NCI-H2196 (cell line): ENCODE measurements around the gene RBFOX2.
A peak's percentile ranks its signal among the peaks of the same experiment; 100 is the strongest.
"Not testable (repeated sequence)": the region's sequence is repeated elsewhere in the genome, so short reads cannot be mapped to it uniquely, and the experiment has no call there.

Experiments used
- DNase-seq: peaks from one replicate; lab custom pipeline; 2025; ENCODE audit not compliant: unreplicated experiment; lab: John Stamatoyannopoulos, UW

Gene RBFOX2

GRCh38 chr22:35743326-35743860, 285.2 kb downstream of the RBFOX2 start:
- DNase-seq = no peak

- DNase-seq = no peak
These were observed 286.1 kb downstream of the RBFOX2 start for GRCh38 chr22:35742342-35743100.

- DNase-seq = no peak
These were observed 288.0 kb downstream of the RBFOX2 start for GRCh38 chr22:35740616-35741015.

GRCh38 chr22:35739931-35740380, 288.7 kb downstream of the RBFOX2 start:
- DNase-seq = no peak

GRCh38 chr22:35739076-35739930, 289.3 kb downstream of the RBFOX2 start:
- DNase-seq = no peak

GRCh38 chr22:35737886-35738285, 290.7 kb downstream of the RBFOX2 start:
- DNase-seq = not testable (repeated sequence)

GRCh38 chr22:35736701-35737100, 291.9 kb downstream of the RBFOX2 start:
- DNase-seq = no peak

- no peak for DNase-seq
These were observed 292.5 kb downstream of the RBFOX2 start for GRCh38 chr22:35736166-35736565.

GRCh38 chr22:35735542-35735941, 293.1 kb downstream of the RBFOX2 start:
- DNase-seq = no peak

- DNase-seq = no peak
These were observed 294.2 kb downstream of the RBFOX2 start for GRCh38 chr22:35734517-35734827.

GRCh38 chr22:35733791-35734516, 294.7 kb downstream of the RBFOX2 start:
- DNase-seq = no peak

GRCh38 chr22:35733036-35733435, 295.6 kb downstream of the RBFOX2 start:
- DNase-seq = no peak

GRCh38 chr22:35732116-35732515, 296.5 kb downstream of the RBFOX2 start:
- no peak for DNase-seq

- DNase-seq = no peak
These were observed 297.3 kb downstream of the RBFOX2 start for GRCh38 chr22:35731321-35731720.

- DNase-seq = no peak
These were observed 299.3 kb downstream of the RBFOX2 start for GRCh38 chr22:35729309-35729698.

GRCh38 chr22:35728639-35729308, 299.9 kb downstream of the RBFOX2 start:
- DNase-seq = peak; percentile 59

GRCh38 chr22:35727436-35727835, 301.2 kb downstream of the RBFOX2 start:
- DNase-seq = no peak

- no peak for DNase-seq
These were observed 301.7 kb downstream of the RBFOX2 start for GRCh38 chr22:35726933-35727332.

- DNase-seq = no peak
These were observed 302.2 kb downstream of the RBFOX2 start for GRCh38 chr22:35726398-35726797.

- no peak for DNase-seq
These were observed 303.1 kb downstream of the RBFOX2 start for GRCh38 chr22:35725521-35725920.

- no peak for DNase-seq
These were observed 306.7 kb downstream of the RBFOX2 start for GRCh38 chr22:35721960-35722359.
